Mammary epithelial cell (primary cell): ENCODE data around the gene CHRNA4.

Source experiments
- EZH2 ChIP-seq: IDR thresholded peaks from 2 replicates; pipeline ENCODE4 v1.6.1; 2012; ENCODE audit warnings: low read length, inconsistent platforms, borderline replicate concordance
- TF ChIP-seq, protein P1 (sequence below), 2 donors: IDR thresholded peaks in 1 of 2; conservative IDR thresholded peaks in 1 of 2; 2 replicates each; pipeline ENCODE4 v1.5.1; 2011 to 2012; ENCODE audit warnings: inconsistent platforms in 2 of 2, low read length in 2 of 2, mild to moderate bottlenecking in 2 of 2, control low read depth in 1 of 2, low read depth in 1 of 2; ENCODE audit not compliant: insufficient read depth in 1 of 2; ENCODE audit errors: extremely low read depth in 1 of 2

DNA sequence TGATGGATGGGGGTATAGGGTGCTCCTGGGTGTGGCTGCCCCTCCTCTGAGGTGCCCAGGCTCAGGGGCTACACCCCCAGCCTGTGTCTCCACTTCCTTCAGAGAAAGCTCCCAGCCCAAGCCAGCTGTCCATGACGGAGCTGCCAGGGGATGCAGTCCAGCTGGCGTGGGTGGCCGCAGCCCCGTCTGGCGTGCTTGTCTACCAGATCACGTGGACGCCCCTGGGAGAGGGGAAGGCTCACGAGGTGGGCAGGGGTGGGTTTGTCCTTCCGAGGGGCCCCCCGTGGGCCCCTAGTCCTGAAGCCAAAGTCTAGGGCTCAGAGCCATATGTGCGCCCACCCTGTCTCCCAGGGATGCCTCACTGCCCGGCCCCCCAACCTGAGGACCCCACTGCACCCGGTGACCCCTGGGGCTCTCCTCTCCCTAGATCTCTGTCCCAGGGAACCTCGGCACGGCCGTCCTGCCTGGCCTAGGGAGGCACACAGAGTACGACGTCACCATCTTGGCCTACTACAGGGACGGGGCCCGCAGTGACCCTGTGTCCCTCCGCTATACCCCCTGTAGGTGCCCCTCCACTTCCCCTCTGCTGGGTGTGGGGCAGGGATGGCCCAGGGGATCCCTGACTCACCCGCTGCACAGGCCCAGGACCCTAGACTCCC, 48.3 kb downstream of the CHRNA4 start:
- TF ChIP-seq EZH2: no peak
- TF ChIP-seq, protein P1, sequence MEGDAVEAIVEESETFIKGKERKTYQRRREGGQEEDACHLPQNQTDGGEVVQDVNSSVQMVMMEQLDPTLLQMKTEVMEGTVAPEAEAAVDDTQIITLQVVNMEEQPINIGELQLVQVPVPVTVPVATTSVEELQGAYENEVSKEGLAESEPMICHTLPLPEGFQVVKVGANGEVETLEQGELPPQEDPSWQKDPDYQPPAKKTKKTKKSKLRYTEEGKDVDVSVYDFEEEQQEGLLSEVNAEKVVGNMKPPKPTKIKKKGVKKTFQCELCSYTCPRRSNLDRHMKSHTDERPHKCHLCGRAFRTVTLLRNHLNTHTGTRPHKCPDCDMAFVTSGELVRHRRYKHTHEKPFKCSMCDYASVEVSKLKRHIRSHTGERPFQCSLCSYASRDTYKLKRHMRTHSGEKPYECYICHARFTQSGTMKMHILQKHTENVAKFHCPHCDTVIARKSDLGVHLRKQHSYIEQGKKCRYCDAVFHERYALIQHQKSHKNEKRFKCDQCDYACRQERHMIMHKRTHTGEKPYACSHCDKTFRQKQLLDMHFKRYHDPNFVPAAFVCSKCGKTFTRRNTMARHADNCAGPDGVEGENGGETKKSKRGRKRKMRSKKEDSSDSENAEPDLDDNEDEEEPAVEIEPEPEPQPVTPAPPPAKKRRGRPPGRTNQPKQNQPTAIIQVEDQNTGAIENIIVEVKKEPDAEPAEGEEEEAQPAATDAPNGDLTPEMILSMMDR (conservative IDR thresholded peaks at IDR 0.05 in 1 of 2, IDR thresholded peaks at IDR 0.05 in 1 of 2; ENCODE audit: extremely low read depth in 1 of 2, insufficient read depth in 1 of 2, low read depth in 1 of 2, low read length in 2 of 2): no peak
